ENCODE data around the gene XPO5.
"Not testable (repeated sequence)": the region's sequence is repeated elsewhere in the genome, so short reads cannot be mapped to it uniquely, and the experiment has no call there.

GRCh38 chr6:43538986-43539385 lies 36.9 kb downstream of the XPO5 start:
- TF ChIP-seq, protein P1, sequence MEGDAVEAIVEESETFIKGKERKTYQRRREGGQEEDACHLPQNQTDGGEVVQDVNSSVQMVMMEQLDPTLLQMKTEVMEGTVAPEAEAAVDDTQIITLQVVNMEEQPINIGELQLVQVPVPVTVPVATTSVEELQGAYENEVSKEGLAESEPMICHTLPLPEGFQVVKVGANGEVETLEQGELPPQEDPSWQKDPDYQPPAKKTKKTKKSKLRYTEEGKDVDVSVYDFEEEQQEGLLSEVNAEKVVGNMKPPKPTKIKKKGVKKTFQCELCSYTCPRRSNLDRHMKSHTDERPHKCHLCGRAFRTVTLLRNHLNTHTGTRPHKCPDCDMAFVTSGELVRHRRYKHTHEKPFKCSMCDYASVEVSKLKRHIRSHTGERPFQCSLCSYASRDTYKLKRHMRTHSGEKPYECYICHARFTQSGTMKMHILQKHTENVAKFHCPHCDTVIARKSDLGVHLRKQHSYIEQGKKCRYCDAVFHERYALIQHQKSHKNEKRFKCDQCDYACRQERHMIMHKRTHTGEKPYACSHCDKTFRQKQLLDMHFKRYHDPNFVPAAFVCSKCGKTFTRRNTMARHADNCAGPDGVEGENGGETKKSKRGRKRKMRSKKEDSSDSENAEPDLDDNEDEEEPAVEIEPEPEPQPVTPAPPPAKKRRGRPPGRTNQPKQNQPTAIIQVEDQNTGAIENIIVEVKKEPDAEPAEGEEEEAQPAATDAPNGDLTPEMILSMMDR (IDR thresholded peaks at IDR 0.05), result not testable (repeated sequence)
- not testable (repeated sequence) for TF ChIP-seq POLR2A (IDR thresholded peaks at IDR 0.05)
